HG03159 (cell line): ENCODE results near the gene COL11A2.
"Not testable (repeated sequence)": the region's sequence is repeated elsewhere in the genome, so short reads cannot be mapped to it uniquely, and the experiment has no call there.

Source experiments
- ATAC-seq: cut with Tn5 transposase; IDR thresholded peaks from one replicate; pipeline ENCODE4 v1.9.1; 2021; ENCODE audit warnings: mild to moderate bottlenecking, moderate library complexity; ENCODE audit not compliant: unreplicated experiment

COL11A2 gene

GRCh38 chr6:33192105-33192646, at the start of gene COL11A2:
Gene COL11A2, minus strand, starts transcription at chr6:33192467. Its CDS starts 227 bp downstream, at chr6:33192240.
- ATAC-seq = no peak

GRCh38 chr6:33241968-33242367, 49.7 kb upstream of the COL11A2 start:
- ATAC-seq = no peak

DNA sequence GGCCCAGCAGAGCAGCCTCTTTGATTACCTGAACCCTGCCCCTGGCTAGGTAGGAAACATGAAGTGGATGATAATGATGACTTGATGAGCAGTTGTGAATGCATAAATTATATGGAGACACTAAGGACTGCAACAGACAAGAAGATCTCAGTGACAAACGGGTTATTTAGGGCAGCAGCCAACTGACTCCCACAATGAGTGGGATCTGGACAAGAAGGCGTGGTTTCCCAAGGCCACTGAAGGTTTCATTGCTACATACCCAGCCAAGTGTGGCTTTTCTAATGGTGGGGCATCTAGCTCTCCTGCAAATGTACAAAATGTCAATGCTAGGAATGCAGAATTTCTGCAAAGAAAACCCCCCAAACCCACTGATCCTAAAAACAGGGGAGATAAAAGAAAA, 45.5 kb upstream of the COL11A2 start:
- no peak for ATAC-seq

- no peak for ATAC-seq
These were observed 44.6 kb upstream of the COL11A2 start for GRCh38 chr6:33236852-33237251.

DNA sequence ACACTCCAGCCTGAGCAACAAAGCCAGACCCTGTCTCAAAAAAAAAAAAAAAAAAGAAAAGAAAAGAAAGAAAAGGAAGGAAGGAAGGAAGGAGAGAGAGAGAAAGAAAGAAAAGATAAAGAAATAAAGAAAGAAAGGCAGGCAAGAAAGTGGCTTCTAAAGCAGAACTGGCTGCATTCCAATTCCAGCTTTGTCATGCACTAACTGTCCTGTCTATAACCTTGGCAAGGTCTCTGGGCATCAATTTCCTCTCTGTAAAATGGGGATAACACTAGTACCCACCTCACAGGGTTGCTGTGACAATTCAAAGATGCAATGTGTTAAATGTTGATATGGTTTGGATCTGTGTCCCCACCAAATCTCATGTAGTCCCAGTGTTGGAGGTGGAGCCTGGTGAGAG, 44.1 kb upstream of the COL11A2 start:
- no peak for ATAC-seq

DNA sequence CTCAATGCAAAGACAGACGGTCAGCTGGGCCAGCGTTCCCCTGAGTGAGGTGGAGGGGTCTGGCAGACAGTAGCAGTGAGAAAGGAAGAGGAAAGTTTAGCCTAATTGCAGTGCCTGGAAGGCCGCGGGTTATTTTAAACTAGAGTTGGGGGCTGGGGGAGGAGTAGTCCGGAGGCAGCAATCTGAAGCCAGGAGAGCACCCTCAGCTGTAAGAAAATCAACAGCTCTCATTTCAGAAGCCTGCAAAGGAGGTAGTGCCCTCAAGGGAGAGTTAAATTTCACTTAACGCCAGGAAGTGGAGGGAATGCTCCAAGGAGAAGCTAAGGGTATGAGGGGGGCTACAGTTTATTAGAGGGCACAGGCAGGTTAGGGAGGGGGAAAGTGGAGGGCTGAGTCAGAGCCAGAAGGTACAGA, 43.0 kb upstream of the COL11A2 start:
- no peak for ATAC-seq

GRCh38 chr6:33226503-33227120, 34.3 kb upstream of the COL11A2 start:
- not testable (repeated sequence) for ATAC-seq

- no peak for ATAC-seq
These were observed 25.4 kb upstream of the COL11A2 start for GRCh38 chr6:33217681-33218080.

DNA sequence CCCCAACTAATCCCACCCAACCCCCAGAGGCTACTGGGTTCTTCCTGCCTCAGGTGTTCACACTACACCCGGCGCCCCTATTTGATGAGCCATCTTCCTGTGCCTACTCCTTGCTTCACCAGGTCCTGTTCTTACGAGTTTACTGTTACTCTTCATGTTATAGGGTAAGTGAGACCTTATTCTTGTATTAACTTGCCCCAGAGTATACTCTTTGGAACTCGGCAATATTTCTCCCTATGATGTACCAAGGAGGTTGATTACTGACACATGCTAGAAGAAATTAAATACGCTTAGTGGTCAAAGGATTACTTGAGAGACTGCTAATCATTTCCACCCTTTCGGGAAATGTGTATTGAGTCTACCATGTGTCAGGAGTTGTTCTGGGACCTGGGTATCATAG, 25.0 kb upstream of the COL11A2 start:
- ATAC-seq = no peak

- ATAC-seq = no peak
These were observed 23.9 kb upstream of the COL11A2 start for GRCh38 chr6:33216117-33216649.

GRCh38 chr6:33215271-33216116, 23.2 kb upstream of the COL11A2 start:
- ATAC-seq = no peak

DNA sequence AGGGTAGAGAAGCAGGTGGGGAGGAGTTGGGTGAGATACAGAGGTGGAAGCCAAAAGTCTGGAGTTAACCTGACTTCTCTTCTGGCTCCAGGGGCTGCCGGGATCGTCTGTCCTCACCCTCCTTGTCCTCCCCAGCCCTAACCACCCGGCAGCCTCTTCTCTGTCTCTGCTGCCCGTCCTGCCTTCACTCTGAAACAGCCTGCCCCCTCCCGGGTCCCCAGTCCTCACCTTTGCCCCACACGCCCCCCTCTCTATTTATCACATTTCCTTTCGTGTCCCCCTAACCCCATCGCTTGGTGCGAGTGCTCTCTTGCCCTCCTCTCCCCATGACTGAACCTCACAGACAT, 21.7 kb upstream of the COL11A2 start:
- ATAC-seq = no peak

- no peak for ATAC-seq
These were observed 21.1 kb upstream of the COL11A2 start for GRCh38 chr6:33213166-33213988.

GRCh38 chr6:33212857-33213165, 20.5 kb upstream of the COL11A2 start:
- no peak for ATAC-seq

DNA sequence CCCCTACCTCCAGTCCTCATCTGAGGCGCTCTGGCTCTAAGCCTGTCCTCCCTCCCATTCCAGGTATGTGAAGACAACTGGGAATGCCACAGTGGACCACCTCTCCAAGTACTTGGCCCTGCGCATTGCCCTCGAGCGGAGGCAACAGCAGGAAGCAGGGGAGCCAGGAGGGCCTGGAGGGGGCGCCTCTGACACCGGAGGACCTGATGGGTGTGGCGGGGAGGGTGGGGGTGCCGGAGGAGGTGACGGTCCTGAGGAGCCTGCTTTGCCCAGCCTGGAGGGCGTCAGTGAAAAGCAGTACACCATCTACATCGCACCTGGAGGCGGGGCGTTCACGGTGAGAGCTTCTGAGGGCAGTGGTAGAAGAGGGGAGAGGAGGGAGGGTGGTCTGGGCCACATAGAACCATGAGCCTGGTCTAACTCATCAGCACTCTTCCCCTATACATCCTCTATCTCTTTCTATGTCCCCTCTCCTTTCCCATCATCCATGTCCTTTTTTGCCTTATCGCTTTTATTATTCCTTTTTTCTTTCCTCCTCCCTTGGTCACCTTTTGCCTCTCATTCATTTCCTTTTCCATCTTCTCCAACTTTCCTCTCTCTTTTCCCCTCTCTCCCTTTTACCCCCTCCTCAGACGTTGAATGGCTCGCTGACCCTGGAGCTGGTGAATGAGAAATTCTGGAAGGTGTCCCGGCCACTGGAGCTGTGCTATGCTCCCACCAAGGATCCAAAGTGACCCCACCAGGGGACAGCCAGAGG, 19.6 kb upstream of the COL11A2 start:
- ATAC-seq = no peak

- no peak for ATAC-seq
These were observed 18.9 kb upstream of the COL11A2 start for GRCh38 chr6:33211136-33211535.

DNA sequence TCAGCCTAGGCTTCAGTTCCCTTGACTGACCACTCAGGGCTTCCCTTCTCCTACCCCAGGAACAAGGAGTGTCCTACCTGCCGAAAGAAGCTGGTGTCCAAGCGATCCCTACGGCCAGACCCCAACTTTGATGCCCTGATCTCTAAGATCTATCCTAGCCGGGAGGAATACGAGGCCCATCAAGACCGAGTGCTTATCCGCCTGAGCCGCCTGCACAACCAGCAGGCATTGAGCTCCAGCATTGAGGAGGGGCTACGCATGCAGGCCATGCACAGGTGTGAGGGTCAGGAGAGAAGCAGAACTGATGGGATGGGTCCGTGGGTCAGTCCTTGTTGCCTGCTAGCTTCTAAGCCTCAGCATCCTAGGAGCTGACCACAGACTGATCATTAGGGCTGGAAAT, 17.6 kb upstream of the COL11A2 start:
- ATAC-seq = no peak

DNA sequence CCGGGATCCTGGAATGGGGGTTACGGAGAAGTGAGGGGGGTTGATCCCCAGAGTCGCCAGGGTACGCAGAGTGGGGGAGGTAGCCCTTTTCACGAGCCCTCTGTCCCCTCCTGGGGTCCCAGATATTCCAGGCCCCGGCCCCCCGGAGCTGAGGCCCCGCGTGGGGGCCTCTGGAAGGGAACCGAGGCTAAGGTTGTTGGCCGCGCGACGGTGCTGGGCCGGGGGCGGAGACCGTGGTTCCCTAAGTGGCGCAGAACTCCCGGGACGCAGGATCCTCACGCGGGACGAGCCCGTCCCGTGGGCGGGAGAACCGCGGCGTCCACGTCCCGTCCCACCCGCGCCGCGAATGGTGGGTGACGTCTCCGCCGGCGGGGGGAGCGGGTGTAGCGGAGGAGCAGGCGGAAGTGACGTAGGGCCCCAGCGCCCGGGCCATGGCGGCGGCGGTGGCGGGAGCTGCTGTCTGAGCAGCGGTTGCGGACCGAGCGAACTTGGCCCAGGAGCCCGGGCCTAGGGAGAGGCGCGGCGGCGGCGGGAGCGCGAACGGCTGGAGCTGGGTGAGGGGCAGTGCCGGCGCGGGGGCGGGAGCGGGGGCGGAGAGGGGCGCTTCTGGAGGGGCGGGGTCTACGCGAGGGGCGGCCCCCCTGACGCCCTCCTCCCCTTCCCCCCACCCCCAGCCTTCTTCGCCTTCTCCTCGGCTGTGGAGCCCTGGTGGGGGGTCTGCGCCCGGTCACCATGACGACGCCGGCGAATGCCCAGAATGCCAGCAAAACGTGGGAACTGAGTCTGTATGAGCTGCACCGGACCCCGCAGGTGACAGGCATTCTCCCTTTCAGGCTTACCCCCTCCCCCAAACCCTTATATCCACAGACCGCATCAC, 16.1 kb upstream of the COL11A2 start, which contains the start of gene RING1:
Gene RING1 (plus strand): TSS at position 410 of the 877 bp plus-strand sequence. CDS start 323 bp downstream, at position 733.
- ATAC-seq = no peak

- ATAC-seq = no peak
These were observed 15.4 kb upstream of the COL11A2 start for GRCh38 chr6:33207552-33208090.
